HG02884 (cell line): Measurements from ENCODE around the gene CLUH.

Experiments used
- ATAC-seq: cut with Tn5 transposase; IDR thresholded peaks from one replicate; pipeline ENCODE4 v1.9.1; 2021; ENCODE audit warnings: mild to moderate bottlenecking, moderate library complexity; ENCODE audit not compliant: unreplicated experiment

Gene CLUH

DNA sequence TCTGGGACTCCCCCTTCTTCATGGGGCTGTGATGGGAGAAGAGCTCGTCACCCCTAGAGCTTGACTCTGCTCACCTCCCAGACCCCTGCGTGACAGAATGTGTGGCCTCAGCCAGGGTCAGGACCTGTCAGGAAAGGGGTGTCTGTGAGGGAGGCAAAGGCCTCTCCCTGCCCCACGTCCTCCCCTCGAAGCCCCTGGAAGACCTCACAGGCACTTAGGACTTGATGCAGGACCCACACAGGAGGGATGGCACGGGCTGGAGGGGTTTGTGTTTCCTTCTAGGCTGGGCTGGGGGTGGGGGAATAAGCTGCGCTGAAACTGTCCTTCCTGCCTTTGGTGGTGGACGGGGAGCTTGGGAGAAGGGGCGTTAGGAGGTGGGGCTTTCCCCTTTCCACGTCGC lies 11.0 kb upstream of the CLUH start:
- ATAC-seq = no peak

DNA sequence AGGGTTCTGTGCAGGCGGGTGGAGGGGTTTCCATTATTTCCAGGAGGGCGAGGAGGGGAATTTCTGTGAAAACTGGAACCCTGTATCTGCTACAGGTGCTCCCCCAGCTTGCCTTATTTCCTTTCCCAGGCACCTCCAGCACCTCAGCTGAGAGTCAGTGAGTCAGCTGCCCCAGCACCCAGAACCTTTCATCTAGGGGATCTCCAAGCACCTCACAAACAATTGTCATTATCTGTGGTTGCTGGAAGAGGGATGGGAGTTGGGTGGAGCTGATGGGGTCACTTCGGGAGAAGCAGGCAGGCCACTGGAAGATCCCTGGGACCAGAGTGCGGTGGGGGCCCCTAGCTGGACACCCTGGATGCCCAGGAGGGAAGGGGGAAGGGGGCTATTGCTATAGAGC lies 10.0 kb upstream of the CLUH start:
- no peak for ATAC-seq

DNA sequence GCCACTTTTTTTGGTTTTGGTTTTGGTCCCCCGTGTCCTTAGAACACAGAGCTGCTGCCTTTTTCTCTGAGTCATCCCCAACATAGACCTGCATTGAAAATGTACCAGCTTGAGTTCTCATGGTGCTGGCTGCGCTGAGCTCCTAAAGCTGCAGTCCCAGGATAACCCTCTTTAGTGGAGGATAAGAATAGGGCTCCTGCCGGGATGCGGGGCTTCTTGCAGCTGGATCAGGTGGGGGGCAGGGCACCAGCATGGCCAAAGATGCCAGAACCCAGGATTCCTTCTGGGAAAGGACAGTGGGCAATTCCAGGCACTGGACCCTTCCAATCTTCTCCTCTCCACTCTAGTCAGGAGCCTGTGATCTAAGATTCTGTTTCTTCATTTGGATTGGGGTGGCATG lies 8.3 kb upstream of the CLUH start:
- no peak for ATAC-seq

DNA sequence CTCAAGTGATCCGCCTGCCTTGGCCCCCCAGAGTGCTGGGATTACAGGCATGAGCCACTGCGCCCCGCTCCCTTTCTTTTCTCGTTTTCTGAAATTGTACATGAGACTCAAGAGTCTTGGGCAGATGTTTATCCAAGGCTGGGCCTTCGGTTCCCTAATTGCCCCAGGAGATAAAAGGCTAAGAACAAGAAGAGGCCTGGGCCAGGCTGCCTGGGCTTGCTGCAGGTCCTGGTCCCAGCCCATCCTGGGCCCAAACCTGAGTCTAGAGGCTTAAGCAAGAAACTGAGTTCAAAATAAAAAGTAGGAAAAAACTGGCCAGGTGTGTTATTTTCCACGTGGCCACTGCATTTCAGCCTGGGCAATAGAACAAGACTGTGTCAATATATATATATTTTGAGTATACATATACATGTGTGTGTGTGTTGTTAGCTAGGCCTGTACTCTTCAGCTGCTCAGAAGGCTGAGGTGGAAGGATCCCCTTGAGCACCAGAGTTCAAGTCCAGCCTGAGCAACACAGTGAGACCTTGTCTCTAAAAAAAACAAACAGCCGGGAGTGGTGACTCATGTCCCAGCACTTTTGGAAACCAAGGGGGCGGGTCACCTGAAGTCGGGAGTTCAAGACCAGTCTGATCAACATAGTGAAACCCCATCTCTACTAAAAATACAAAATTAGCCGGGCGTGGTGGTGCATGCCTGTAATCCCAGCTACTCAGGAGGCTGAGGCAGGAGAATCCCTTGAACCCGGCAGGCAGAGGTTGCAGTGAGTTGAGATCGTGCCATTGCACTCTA lies 6.8 kb upstream of the CLUH start:
- ATAC-seq = no peak

DNA sequence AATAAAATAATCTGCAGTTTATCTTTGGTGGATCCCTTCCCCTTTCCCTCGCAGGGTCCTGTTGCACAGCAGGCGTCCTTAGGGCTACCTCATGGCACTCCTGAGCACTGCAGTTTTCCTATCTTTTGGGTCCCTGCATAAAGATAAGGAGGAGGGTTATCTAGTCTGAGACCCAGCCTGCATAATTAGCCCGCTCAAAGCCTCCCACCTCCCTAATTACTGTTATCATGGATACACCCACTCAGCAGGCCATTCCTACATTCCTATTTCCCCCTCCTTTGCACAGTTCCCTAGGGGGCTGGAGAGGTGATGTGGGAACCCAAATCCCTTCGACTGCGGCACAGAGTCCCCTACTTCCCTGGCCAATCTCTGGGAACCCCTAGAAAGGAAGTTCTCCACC lies 5.1 kb upstream of the CLUH start:
- no peak for ATAC-seq

DNA sequence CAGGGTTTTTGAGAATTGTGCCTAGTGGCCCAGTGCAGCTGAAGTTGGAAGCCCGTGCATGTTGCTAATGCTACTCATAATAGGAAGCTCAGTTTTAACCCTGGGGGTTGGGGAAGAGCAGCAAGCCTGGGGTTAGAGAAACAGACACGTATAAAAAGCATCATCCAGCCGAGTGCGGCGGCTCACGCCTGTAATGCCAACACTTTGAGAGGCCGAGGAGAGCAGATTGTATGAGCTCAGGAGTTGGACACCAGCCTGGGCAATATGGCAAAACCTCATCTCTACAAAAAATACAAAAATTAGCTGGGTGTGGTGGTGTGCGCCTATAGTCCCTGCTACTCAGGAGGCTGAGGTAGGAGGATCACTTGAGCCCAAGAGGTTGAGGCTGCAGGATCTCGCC lies 2.3 kb upstream of the CLUH start:
- no peak for ATAC-seq

DNA sequence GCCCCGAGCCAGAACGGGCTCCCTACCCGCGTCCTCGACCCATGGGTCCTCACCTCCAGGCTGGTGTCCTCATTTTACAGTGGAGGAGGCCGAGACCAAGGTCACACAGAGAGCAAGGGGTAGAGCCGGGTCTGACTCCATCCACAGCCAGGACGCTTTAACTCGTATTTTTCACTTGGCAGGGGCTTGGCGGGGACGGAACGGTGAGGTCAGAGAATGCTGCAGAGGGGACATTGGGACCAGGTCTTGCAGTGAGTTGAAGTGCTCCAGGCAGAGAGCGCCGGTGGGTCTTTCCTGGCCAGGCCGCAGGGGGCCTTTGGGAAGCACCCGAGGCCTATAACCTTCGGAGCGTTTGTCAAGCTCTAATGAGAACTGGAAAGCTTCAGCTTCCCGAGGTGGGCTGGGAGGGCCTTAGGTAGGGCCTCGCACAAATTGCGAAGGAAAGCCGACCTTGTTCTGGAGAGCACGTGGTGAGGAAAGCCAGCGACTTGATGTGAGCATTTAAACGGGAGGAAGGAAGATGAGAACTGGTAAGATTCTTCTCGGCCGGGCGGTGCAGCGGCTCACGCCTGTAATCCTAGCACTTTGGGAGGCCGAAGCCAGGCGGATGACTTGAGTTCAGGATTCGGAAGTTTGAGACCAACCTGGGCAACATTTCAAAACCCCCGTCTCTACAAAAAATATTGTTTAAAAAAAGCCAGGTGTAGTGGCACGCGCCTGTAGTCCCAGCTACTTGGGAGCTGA lies 908 bp upstream of the CLUH start:
- ATAC-seq = no peak

DNA sequence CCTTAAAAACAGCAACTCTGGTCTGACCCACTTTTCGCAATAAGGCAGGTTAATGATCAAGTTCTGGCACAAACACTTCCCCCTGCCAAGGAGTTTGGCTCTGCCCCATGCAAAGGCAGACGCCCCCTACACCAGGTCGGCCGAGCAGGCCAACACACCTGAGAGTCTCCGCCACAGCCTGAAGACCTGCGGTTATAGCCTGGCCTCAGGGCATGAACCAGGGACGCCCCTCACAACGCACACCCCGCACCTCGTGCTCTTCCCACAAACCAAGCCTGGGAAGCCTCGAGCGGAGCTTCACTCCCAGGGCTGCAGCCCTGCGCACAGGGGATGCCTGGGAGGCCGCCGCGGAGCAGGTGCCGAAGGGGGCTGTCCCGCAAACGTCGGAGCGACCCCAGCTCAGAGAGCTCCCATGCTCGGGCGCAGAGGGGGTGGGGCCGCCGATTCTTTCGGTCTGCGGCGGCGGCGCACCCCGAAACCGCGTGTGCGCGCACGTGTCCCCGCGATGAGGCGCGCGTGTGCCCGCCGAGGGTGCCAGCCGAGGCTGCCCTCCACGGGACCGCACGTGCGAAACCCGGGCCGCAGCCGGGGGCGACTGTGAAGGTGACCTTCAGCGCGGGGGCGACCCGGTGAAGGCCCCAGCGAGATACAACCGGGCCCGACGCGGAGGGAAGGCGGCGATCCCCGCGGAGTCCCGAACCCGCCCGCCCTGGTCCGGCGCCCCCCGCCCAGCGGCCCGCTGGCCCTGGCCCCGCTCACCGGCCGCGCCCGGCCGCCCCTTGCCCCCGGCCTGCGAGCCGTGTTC lies 559 bp downstream of the CLUH start:
- peak; percentile 20 for ATAC-seq

DNA sequence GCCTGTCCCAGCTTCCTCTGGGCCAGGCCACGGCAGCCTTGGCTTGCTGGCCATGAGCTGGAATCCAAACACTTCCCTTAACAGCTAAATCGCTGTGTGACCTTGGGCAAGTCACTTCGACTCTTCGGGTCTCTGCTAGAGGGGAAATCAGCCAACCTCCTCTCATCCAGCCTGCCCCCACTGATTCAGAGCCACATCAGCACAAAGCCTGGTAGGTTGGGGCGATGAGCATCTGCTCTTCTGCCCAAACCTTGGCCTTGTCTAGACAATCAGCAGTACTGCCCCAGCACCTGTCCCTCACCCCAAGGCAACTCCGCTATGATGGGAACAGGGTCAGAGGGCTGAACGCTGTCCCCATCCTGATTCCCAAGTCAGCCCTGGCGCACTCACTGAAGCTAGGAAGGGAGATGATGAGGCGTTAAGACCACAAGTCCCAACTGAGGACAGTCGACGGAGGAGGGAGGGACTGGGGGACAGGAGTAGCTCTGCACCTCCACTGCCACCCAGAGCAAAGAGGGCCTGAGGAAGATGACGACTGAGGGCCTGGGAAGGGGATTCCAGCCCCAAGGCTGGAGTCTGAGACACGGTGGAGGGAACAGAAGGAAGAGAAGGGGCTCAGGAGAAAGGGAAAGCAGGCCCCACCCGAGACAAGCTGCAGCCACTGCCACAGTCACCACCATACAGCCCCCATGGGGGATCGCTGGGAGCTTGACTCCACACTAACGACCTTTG lies 1.3 kb downstream of the CLUH start:
- no peak for ATAC-seq

DNA sequence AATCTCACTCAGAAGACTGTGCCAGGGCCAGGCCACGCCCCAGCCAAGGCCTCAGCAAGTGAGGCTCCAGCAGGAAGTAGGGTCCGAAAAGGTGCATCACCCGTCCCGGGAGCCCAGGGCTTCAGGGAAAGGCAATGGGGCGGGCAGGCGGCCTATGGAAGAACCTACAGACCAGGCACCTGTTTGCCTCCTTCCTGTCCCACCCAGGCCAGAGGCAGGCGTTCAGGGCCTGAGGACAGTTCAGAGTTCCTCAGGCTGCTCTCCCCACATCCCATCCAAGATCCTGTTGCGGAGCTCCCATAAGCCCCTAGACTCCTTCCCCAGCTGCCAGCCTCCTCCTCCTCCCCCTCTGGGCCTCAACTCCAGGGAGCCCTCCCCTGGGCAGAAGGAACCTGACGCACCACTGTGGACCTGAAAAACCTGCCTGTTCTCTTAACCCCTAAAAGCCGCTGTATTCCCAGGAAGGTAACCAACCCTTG lies 2.3 kb downstream of the CLUH start:
- ATAC-seq = no peak

DNA sequence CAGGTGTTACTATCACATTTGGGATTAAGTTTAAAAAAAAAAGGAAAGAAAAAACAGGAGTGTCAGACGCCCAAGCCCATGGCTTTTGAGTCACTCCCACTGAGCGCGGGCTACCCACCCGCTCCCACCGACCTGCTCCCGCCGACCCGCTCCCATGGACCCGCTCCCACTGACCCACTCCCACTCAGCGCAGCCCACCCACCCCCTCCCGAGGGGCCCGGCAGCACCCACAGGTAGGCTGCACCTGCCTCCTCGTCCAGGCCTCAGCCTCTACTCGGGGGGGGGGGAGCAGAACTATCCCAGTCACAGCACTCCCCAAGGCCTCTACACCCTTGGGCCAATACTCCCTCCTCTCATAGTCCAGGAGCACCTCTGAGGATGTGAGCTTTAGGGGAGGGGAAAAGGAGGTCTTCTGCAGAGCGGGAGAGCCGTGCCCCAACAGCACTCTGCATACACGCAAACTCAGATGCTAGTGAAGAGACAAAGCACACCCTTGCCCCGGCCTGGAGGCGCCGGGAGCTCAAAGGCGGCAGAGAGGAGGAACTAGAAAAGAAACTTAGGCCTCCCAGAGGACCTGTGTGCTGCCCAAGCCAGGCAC lies 2.9 kb downstream of the CLUH start:
- ATAC-seq = no peak

DNA sequence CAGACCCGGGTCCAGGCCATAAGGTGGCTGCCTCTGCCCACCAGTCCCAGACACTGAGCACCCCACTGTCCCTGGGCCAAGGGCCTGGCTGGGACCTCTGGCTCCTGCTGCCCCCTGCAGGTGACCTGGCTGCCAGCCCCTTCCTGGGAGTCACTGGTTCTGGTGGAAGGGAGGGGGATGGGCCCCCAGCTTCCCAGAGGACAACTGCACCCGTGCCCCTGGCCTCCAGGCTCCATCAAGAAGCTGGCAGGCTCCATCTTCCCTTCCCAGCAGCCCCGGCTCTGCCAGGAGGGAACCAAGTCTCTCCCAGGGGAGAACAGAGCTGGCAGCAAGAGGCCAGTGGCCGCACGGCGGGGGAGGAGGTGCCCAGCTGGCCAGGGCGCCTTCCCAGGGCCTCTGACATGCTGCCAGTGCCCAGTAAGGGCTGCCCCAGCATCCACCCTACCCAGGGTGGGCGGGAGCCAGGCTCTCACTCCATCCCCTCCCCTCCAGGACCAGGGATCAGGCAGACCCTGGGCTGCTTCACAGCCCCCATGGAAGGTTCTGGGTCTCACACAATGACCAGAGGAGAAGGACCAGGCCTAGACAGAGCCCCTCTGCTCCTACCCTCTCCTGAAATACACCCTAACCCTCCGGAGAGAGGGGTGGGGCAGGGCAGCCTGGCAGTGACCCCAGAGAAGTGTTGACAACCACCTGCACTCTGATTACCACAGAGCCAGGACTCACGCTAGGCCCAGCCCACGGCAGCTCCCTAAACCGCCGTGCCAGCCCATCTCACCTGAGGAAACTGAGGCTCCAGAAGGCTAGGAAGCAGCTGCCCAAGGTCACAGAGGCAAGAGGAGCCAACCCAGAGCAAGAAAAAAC lies 3.6 kb downstream of the CLUH start:
- no peak for ATAC-seq

DNA sequence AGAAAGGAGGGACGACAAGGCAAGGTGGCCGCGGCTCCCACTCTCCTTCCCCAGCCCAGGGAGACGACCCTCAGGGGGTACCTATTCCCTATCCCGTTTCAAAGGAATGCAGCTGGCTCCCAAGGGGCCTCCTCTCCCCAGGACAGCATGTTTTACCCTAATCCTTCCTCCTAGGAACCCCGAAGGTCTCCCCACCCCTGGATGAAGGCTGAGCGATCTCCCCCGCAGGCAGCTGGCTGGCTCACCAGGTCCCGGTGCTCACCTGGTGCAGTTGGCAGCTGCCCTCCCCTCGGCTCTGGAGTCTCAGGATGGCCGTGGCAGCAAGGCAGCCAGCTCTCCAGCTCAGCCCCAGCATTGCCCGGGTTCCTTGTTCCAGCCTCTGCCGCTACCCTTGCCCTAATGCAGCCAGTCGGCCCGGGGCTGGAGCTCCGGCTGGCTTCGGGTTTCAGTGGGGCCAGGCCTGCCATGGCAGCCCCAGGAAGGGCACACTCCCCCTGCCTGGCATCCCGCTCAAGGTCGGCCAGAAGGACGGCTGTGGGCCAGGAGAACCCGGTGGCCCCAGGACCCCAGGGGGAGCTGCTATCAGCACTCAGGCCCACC lies 4.6 kb downstream of the CLUH start:
- no peak for ATAC-seq

DNA sequence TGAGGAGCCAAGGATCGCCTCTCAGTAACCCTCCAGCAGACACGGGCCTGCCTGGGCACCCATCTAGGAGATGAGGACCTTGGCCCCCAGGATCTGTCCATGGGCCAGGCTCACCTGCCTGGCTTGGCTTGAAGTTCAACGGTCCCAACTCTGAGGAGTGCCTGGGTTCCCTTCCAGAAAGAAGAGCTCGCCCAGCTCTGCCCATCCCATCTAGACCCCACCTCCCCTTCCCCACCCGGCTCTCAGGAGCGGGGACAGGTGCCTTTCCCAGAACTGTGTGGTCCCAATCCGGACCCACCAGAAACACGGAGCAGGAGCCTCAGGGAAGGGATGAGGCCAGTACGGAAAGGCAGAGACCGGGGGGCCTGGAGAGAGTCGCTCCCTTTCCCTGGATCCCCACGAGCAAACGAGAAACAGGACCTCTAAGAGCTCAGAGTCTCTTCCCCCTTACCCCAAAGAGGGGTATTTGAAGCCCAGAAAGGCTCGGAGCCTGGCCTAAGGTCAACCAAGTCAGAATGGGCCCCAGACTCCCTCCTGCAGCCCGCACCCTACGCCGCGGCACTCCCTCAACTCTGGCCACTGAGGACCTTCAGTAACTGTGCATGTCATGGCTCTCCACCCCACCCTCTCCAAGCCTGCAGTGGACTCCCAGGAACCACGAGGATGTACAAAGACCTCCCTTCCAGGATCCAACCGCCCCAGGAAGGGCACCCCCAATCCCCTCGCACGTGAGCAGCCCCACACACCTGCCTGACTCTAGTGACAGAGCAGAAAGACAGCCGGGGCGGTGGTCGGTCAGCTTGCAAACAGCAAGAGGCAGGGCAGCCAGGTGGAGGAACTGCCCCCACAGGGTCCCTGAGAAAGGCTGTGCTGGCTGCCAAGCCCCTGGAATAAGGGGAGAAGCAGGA lies 5.4 kb downstream of the CLUH start:
- no peak for ATAC-seq

DNA sequence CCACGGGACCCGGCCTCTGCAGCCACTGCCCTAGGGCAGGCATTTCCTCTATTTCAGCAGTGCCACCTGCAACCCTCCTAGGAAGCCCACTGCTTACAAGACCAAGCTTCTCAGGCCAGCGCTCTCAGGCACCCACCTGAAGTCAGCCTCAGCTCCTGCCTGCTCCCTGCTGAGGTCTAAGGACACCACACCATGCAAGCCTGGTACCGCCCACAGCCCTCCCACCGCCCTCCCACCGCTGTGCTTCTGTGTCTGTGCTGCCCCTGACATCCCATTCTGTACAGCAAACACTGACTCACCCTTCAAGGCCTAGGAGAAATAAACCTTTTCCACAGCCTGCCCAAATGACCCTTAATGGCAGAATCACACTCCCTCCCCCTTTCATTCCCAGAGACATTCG lies 6.3 kb downstream of the CLUH start:
- ATAC-seq = no peak

DNA sequence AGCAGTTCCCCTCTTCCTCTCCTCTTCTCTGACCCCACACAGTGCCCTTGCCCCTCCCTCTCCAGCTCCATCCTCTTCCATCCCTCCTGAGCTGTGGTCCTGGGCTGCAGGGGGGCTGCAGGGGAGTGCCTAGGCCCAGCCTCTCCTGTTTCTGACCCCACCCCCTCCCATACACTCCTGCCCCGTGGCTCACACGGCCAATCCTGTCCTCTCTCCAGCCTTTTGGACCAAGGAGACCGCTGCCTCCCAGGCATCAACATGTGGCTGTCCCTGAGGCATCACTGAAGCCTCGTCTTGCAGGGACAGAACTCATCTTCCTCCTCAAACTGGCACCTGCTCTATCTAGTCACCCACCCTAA lies 6.7 kb downstream of the CLUH start:
- ATAC-seq = no peak

DNA sequence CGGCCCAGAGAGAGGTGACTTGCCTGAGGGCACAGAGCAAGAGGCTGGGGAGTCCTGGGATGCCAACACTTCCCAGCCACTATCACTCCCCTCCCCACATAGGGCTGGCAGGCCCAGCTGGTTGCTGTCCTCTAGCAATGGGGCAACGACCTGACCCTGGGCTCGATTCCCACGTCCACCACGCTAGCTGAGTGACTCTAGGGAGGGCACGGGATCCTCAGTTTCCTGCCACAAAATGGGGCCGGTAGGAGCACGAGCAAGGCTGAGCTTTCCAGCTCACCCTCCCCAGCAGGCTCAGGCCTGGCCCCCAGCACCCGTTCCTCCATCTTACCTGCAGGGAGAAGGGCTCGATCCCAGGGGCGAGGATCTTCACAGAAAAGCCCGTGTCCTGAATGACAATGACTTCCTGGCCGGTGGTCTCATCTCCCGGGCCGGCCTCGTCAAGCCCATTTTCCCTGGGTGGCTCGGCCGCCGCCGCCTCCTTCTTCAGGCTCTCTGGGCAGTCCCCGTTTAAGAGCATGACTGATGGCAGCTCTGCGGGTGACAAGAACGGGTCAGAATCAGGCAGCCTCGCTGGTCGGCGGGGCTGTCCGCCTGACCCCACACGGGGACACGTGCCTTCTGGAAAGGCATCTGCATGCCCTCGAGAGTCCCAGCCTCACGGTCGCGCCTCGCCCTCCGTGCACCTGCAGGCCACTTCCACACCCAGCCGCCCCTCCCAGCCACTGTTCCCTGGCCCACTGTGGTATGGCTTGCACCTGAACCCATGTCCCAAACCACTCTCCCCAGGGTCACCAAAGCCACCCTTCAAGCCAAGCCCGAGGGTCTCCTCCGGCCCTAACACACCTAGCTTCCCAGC lies 7.3 kb downstream of the CLUH start:
- no peak for ATAC-seq
